GM21717 (cell line): ENCODE measurements around the gene RMND5A.

ENCODE experiments used
- ATAC-seq: cut with Tn5 transposase; IDR thresholded peaks from one replicate; pipeline ENCODE4 v1.9.1; 2021; ENCODE audit warnings: mild to moderate bottlenecking, moderate library complexity; ENCODE audit not compliant: unreplicated experiment

RMND5A gene

GRCh38 chr2:86825036-86825692 lies 105.1 kb downstream of the RMND5A start:
- ATAC-seq = no peak

DNA sequence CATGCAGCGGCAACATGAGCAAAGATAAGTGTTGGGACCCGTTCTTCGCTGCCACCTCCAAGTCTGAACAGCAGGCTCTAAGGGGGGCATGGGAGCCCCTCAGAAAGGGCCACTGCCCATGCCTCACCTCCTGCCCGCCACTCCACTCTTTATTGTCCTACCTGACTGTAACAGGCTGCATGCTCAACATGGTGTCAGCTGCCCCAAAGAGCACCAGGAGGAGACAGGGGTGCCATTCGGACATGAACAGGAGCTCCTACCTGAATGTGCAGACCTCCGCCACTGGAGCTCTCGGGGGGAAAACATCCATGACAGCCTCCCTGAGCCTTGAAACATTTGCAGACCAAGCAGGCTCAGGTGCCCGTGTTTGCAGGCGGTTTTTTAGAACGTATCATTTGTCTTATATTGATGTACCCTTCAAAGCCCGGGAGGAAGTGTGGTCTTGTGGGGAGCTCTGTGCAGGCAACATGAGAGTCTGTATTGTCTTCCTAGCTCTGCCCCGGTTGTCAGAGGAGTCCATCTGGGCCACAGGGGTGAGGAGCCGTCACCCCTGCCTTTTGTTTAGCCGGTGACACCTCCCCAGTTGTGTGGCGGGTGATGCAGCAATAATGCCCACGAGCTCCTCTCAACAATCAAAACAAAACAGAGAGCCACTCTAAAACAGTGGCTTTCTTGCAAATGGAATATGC lies 105.7 kb downstream of the RMND5A start:
- no peak for ATAC-seq

- no peak for ATAC-seq
Observed at GRCh38 chr2:86826951-86827350, 106.9 kb downstream of the RMND5A start.
